Motor neuron (in vitro differentiated cells): ENCODE results near the gene GJE1. TPM values are rescaled to one million over a fixed set of nuclear protein-coding genes. Genes with fewer than 3 reads are reported as not detected.

ENCODE experiments used
- ATAC-seq, 8 experiments: fragments of 200-7000 bp; cut with Tn5 transposase; replicated peaks in 6 of 8; 2 replicates each; pipeline ENCODE4 v1.8.0; 2021; ENCODE audit warnings: mild to moderate bottlenecking in 8 of 8, moderate library complexity in 8 of 8
- H3K27ac ChIP-seq, 2 donors: fragments of 250-450 bp; sonication (Bioruptor Pico); 2 replicates each; pipeline ENCODE4 v1.9.0; 2021; ENCODE audit warnings: antibody characterized with exemption in 2 of 2, mild to moderate bottlenecking in 2 of 2, moderate library complexity in 1 of 2
- H3K4me1 ChIP-seq, 2 donors: fragments of 250-450 bp; sonication (Bioruptor Pico); replicated peaks in 1 of 2; 2 replicates each; pipeline ENCODE4 v1.6.1; 2021; ENCODE audit warnings: antibody characterized with exemption in 2 of 2, mild to moderate bottlenecking in 2 of 2, moderate library complexity in 1 of 2
- H3K4me3 ChIP-seq, 5 donors: fragments of 250-450 bp; sonication (Bioruptor Pico); 2 replicates each; pipeline ENCODE4 v1.9.0; 2021; ENCODE audit warnings: antibody characterized with exemption in 5 of 5, mild to moderate bottlenecking in 5 of 5, moderate library complexity in 4 of 5
- whole genome bisulfite sequencing, 10 experiments: fragments of 450-650 bp; shearing (Covaris generic); methylation state at CpG; one replicate each; pipeline ENCODE4 v1.0.0; 2022; 5-methylcytosine and 5-hydroxymethylcytosine counted together
- in situ Hi-C, 9 experiments: fragments of 400-800 bp; cut with MboI; loops; one replicate each; pipeline ENCODE4 v1.15.0; 2021; ENCODE audit warnings: low sequenced_read_pairs in 9 of 9, low pct_unique_long_range_greater_than_20kb in 2 of 9; ENCODE audit not compliant: unreplicated experiment in 9 of 9
- total RNA-seq, 8 experiments: library from RNA; unstranded; fragments of 300-600 nt; gene quantifications; 2 replicates each; pipeline versions ENCODE4 v1.2.3 to v1.2.4, GENCODE V29; 2022

GJE1 gene
- total RNA-seq, 8 experiments from 2014 or later, result not detected

GRCh38 chr6:142171351-142171750 lies 38.6 kb downstream of the GJE1 start:
- in situ Hi-C loops, result loop anchor here in 1 of 9 experiments (25.0 kb wide), 1 partner anchor 216 kb away; no protein-coding TSS in a partner anchor

GRCh38 chr6:142172758-142173157 lies 40.0 kb downstream of the GJE1 start:
- no peak for ATAC-seq
- no peaks in the 10 kb centered on the region for H3K4me1 ChIP-seq
- H3K4me3 ChIP-seq, result no peak overlapping the region
- in situ Hi-C loops, result loop anchor here in 1 of 9 experiments (25.0 kb wide), 1 partner anchor 215 kb away; no protein-coding TSS in a partner anchor
- H3K27ac ChIP-seq, result no peak overlapping the region

More at GRCh38 chr6:142171351-142171750, 38.6 kb downstream of the GJE1 start:
- H3K4me3 ChIP-seq, result no peak overlapping the region
- H3K4me1 ChIP-seq, result no peaks in the 10 kb centered on the region
- H3K27ac ChIP-seq, result no peak overlapping the region
- no peak for ATAC-seq

- H3K27ac ChIP-seq, result no peak overlapping the region
- ATAC-seq, result no peak
- no peak overlapping the region for H3K4me3 ChIP-seq
- in situ Hi-C loops, result loop anchor here in 1 of 9 experiments (25.0 kb wide), 1 partner anchor 213 kb away; no protein-coding TSS in a partner anchor
- H3K4me1 ChIP-seq, result no peaks in the 10 kb centered on the region
- 100% methylated on average over 1 to 2 of the region's 3 CpGs; no CpG with 5 or more reads in 4 of the 10 experiments for WGBS, 10 experiments
These were observed 41.3 kb downstream of the GJE1 start for GRCh38 chr6:142173980-142174379.

GRCh38 chr6:142174703-142175102 lies 42.0 kb downstream of the GJE1 start:
- ATAC-seq, result peak in 1 of 8 experiments; percentile 72
- Histone ChIP-seq H3K27ac (no peak overlapping the region), H3K4me1 (no peaks in the 10 kb centered on the region), H3K4me3 (no peak overlapping the region)
- 75 to 100% (median 87%) methylated on average over 1 to 6 of the region's 6 CpGs; no CpG with 5 or more reads in 1 of the 10 experiments for WGBS, 10 experiments
- in situ Hi-C loops, result loop anchor here in 1 of 9 experiments (25.0 kb wide), 1 partner anchor 213 kb away; no protein-coding TSS in a partner anchor

- no peak for ATAC-seq
- Histone ChIP-seq H3K4me3 (no peak overlapping the region), H3K27ac (no peak overlapping the region), H3K4me1 (no peaks in the 10 kb centered on the region)
- in situ Hi-C loops, result no loop called here
These were observed 45.4 kb downstream of the GJE1 start for GRCh38 chr6:142178129-142178528.

GRCh38 chr6:142182004-142182403 lies 49.3 kb downstream of the GJE1 start:
- no peak overlapping the region for H3K27ac ChIP-seq
- in situ Hi-C loops, result no loop called here
- H3K4me1 ChIP-seq, result peaks cover 0 to 9% of the 10 kb centered on the region in 2 donors
- H3K4me3 ChIP-seq, result no peak overlapping the region
- ATAC-seq, result peak in 3 of 8 experiments; percentile 52 to 94 (median 89)

GRCh38 chr6:142183351-142183750 lies 50.6 kb downstream of the GJE1 start:
- no peak overlapping the region for H3K27ac ChIP-seq
- peaks cover 0 to 16% of the 10 kb centered on the region in 2 donors for H3K4me1 ChIP-seq
- 80 to 100% (median 91%) methylated on average over 1 of the region's 1 CpG for WGBS, 10 experiments
- ATAC-seq, result no peak
- H3K4me3 ChIP-seq, result no peak overlapping the region
- in situ Hi-C loops, result no loop called here

- peaks cover 0 to 16% of the 10 kb centered on the region in 2 donors for H3K4me1 ChIP-seq
- in situ Hi-C loops, result no loop called here
- H3K4me3 ChIP-seq, result no peak overlapping the region
- no peak for ATAC-seq
- 94 to 100% (median 100%) methylated on average over 1 to 2 of the region's 2 CpGs; no CpG with 5 or more reads in 2 of the 10 experiments for WGBS, 10 experiments
- H3K27ac ChIP-seq, result no peak overlapping the region
These were observed 51.6 kb downstream of the GJE1 start for GRCh38 chr6:142184307-142184706.

Other genes starting within 250 kb of the GJE1 start
- 1 to 10 TPM in 1 of 8 experiments, under 1 TPM in 2, not detected in 5; 0.14 to 1.7 (median 0.43) TPM for gene NMBR, start 14.2 kb downstream of the GJE1 start, total RNA-seq
- 10 to 100 TPM; 49.3 to 78.3 (median 57.4) TPM for gene VTA1, start 14.3 kb downstream of the GJE1 start, total RNA-seq
- under 1 TPM; 0.07 to 0.71 (median 0.53) TPM for gene ADGRG6, start 169.1 kb downstream of the GJE1 start, total RNA-seq